Peyer's patch (tissue), 4 donors: ENCODE results near the gene MATN3. TPM values are rescaled to one million over a fixed set of nuclear protein-coding genes. Genes with fewer than 3 reads are reported as not detected.

ENCODE experiments used
- DNase-seq, 3 donors: peaks; one replicate each; pipeline ENCODE4 v3.0.0-alpha.2; 2017 to 2019
- H3K27ac ChIP-seq, 4 donors: fragments of 200-600 bp; sonication (generic); one replicate each; pipeline ENCODE4 v1.5.1; 2016 to 2019
- H3K27me3 ChIP-seq, 2 donors: fragments of 200-600 bp; sonication (generic); one replicate each; pipeline ENCODE4 v1.5.1; 2019
- H3K36me3 ChIP-seq, 3 donors: fragments of 200-600 bp; sonication (generic); one replicate each; pipeline ENCODE4 v1.5.1; 2016 to 2019
- H3K4me1 ChIP-seq, 4 donors: fragments of 200-600 bp; sonication (generic); one replicate each; pipeline ENCODE4 v1.5.1; 2016 to 2019
- H3K4me3 ChIP-seq, 4 donors: fragments of 200-600 bp; sonication (generic); 1 replicate in 3 of 4; 2 replicates in 1 of 4; pipeline ENCODE4 v1.5.1; 2016 to 2019; ENCODE audit warnings: mild to moderate bottlenecking in 1 of 4
- H3K9me3 ChIP-seq, 4 donors: fragments of 200-600 bp; sonication (generic); one replicate each; pipeline ENCODE4 v1.5.1; 2016 to 2019; ENCODE audit warnings: mild to moderate bottlenecking in 1 of 4
- CTCF ChIP-seq, 6 experiments: fragments of 450-650 bp in 4 of 6; fragments of 200-600 bp in 2 of 6; sonication (generic) in 1 of 6; IDR thresholded peaks; one replicate each; pipeline ENCODE4 v1.5.1; 2017 to 2019; ENCODE audit warnings: antibody characterized with exemption in 6 of 6, mild to moderate bottlenecking in 3 of 6, moderate library complexity in 1 of 6
- POLR2A ChIP-seq, 2 donors: fragments of 450-650 bp; IDR thresholded peaks; one replicate each; pipeline ENCODE4 v1.5.1; 2017; ENCODE audit warnings: antibody characterized with exemption in 2 of 2, mild to moderate bottlenecking in 2 of 2, moderate library complexity in 2 of 2
- total RNA-seq, 4 donors: library from RNA; depleted of rRNA; stranded (reverse); fragments of >200 nt; gene quantifications; one replicate each; pipeline ENCODE4 v1.1.0, GENCODE V29; 2016

The MATN3 gene
- total RNA-seq, 4 donors from 2014 or later = 0.40 TPM; not detected in 3

GRCh38 chr2:20016346-20016745 lies 3.9 kb upstream of the MATN3 start:
- TF ChIP-seq POLR2A (IDR thresholded peaks at IDR 0.05) (no peak), CTCF (IDR thresholded peaks at IDR 0.05) (peak in 2 of 6 experiments; percentile 8 to 11)
- Histone ChIP-seq H3K4me3 (no peak overlapping the region), H3K9me3 (peaks cover 0 to 9% (median under 1%) of the 10 kb centered on the region in 4 donors), H3K4me1 (peaks cover 0 to 13% (median 11%) of the 10 kb centered on the region in 4 donors), H3K27ac (no peak overlapping the region), H3K27me3 (peaks cover 0 to 5% of the 10 kb centered on the region in 2 donors), H3K36me3 (no peaks in the 10 kb centered on the region)
- DNase-seq = no peak

- Histone ChIP-seq H3K4me1 (peaks cover 0 to 13% (median 11%) of the 10 kb centered on the region in 4 donors), H3K27ac (no peak overlapping the region), H3K9me3 (peaks cover 0 to under 1% (median 0%) of the 10 kb centered on the region in 4 donors), H3K36me3 (no peaks in the 10 kb centered on the region), H3K4me3 (no peak overlapping the region), H3K27me3 (peaks cover 0 to 5% of the 10 kb centered on the region in 2 donors)
- TF ChIP-seq POLR2A (IDR thresholded peaks at IDR 0.05) (no peak), CTCF (IDR thresholded peaks at IDR 0.05) (peak; percentile 27 to 70 (median 68))
- no peak for DNase-seq
Observed at GRCh38 chr2:20015482-20016083, 3.1 kb upstream of the MATN3 start.

GRCh38 chr2:20013126-20013849 lies 820 bp upstream of the MATN3 start:
- H3K27ac ChIP-seq = peak overlapping the region in 1 of 4 donors; percentile 11

GRCh38 chr2:20012032-20012281 lies 511 bp downstream of the MATN3 start:
- Histone ChIP-seq H3K4me1 (peaks cover 0 to 13% (median 11%) of the 10 kb centered on the region in 4 donors), H3K36me3 (no peaks in the 10 kb centered on the region), H3K9me3 (no peaks in the 10 kb centered on the region), H3K27me3 (peaks cover 0 to 5% of the 10 kb centered on the region in 2 donors), H3K27ac (no peak overlapping the region), H3K4me3 (peak overlapping the region in 3 of 4 donors; percentile 33 to 62 (median 56))
- TF ChIP-seq POLR2A (IDR thresholded peaks at IDR 0.05) (no peak), CTCF (IDR thresholded peaks at IDR 0.05) (no peak)
- no peak for DNase-seq

More at GRCh38 chr2:20013126-20013849, 820 bp upstream of the MATN3 start:
- Histone ChIP-seq H3K27me3 (peaks cover 0 to 5% of the 10 kb centered on the region in 2 donors), H3K36me3 (no peaks in the 10 kb centered on the region), H3K4me1 (peaks cover 0 to 13% (median 11%) of the 10 kb centered on the region in 4 donors), H3K9me3 (no peaks in the 10 kb centered on the region), H3K4me3 (peak overlapping the region in 3 of 4 donors; percentile 52 to 62 (median 56))
- no peak for DNase-seq
- TF ChIP-seq POLR2A (IDR thresholded peaks at IDR 0.05) (no peak), CTCF (IDR thresholded peaks at IDR 0.05) (no peak)

- no peak for TF ChIP-seq CTCF (IDR thresholded peaks at IDR 0.05)
- no peak for TF ChIP-seq POLR2A (IDR thresholded peaks at IDR 0.05)
- Histone ChIP-seq H3K27me3 (peaks cover 0 to 5% of the 10 kb centered on the region in 2 donors), H3K4me3 (peak overlapping the region in 1 of 4 donors; percentile 56), H3K27ac (no peak overlapping the region), H3K4me1 (peaks cover 0 to 13% (median 11%) of the 10 kb centered on the region in 4 donors), H3K36me3 (no peaks in the 10 kb centered on the region), H3K9me3 (no peaks in the 10 kb centered on the region)
- DNase-seq = no peak
Observed at GRCh38 chr2:20011276-20012031, 1.0 kb downstream of the MATN3 start.
